HepG2 (cell line): ENCODE data around the gene CDC37L1. TPM values are rescaled to one million over a fixed set of nuclear protein-coding genes. Genes with fewer than 3 reads are reported as not detected.
A peak's percentile ranks its signal among the peaks of the same experiment; 100 is the strongest.

Source experiments
- EHMT2 ChIP-seq: fragments of 200-600 bp; sonication (generic); IDR thresholded peaks from 2 replicates; pipeline ENCODE4 v1.7.0; 2017; ENCODE audit warnings: antibody characterized with exemption, low read depth, low read length, borderline replicate concordance
- FOXJ3 ChIP-seq: sonication (generic); formaldehyde crosslinking; IDR thresholded peaks from 2 replicates; pipeline ENCODE4 v1.4.0; 2020; ENCODE audit warnings: missing genetic modification reagents, mild to moderate bottlenecking, borderline replicate concordance
- HMG20B ChIP-seq: conservative IDR thresholded peaks from 2 replicates; pipeline ENCODE4 v1.6.1; 2016; ENCODE audit warnings: missing genetic modification reagents, missing compliant biosample characterization
- RFX3 ChIP-seq: IDR thresholded peaks from 2 replicates; pipeline ENCODE4 v1.6.1; 2016; ENCODE audit warnings: missing biosample characterization, missing genetic modification reagents
- SNRNP70 ChIP-seq: fragments of 200-400 bp; formaldehyde crosslinking; IDR thresholded peaks from 2 replicates; pipeline ENCODE4 v1.6.1; 2017; ENCODE audit warnings: mild to moderate bottlenecking, low read depth, low read length, moderate library complexity
- SRF ChIP-seq: IDR thresholded peaks from 2 replicates; pipeline ENCODE4 v1.6.1; 2011; ENCODE audit warnings: mild to moderate bottlenecking, low read depth, low read length, moderate library complexity
- TOPORS ChIP-seq: sonication (generic); formaldehyde crosslinking; IDR thresholded peaks from 2 replicates; pipeline ENCODE4 v1.8.0; 2023; ENCODE audit warnings: mild to moderate bottlenecking, missing genetic modification reagents
- ZFX ChIP-seq: sonication (generic); formaldehyde crosslinking; IDR thresholded peaks from 2 replicates; pipeline ENCODE4 v1.4.0; 2020; ENCODE audit warnings: mild to moderate bottlenecking, low read depth, missing genetic modification reagents, moderate library complexity
- ZMYM2 ChIP-seq: sonication (generic); formaldehyde crosslinking; IDR thresholded peaks from 2 replicates; pipeline ENCODE4 v1.8.0; 2022; ENCODE audit warnings: mild to moderate bottlenecking, missing genetic modification reagents
- ZNF124 ChIP-seq: sonication (generic); formaldehyde crosslinking; IDR thresholded peaks from 2 replicates; pipeline ENCODE4 v1.4.0; 2020; ENCODE audit warnings: missing genetic modification reagents
- ZNF672 ChIP-seq: sonication (generic); formaldehyde crosslinking; IDR thresholded peaks from 2 replicates; pipeline ENCODE4 v1.8.1; 2022; ENCODE audit warnings: missing genetic modification reagents
- polyA plus RNA-seq, 8 experiments: library from polyadenylated mRNA; depleted of rRNA in 3 of 8; stranded (reverse) in 7 of 8; unstranded in 1 of 8; fragments of >200 nt; fragmentation: Illumina TruSeq in 4 of 8; extraction: Trizol in 4 of 8; gene quantifications; 2 replicates each; pipeline versions ENCODE4 v1.2.1 to v1.2.3, GENCODE V29; 2011 to 2016; ENCODE audit warnings: low read depth in 4 of 8, missing spikeins in 1 of 8, mixed read lengths in 1 of 8; ENCODE audit not compliant: insufficient read depth in 1 of 8
- total RNA-seq, 5 experiments: library from RNA; depleted of rRNA; stranded (reverse); fragments of >200 nt; fragmentation: Illumina TruSeq; extraction: Trizol; gene quantifications; 2 replicates each; pipeline ENCODE4 v1.2.3, GENCODE V29; 2016; ENCODE audit warnings: low read depth in 1 of 5
- TF ChIP-seq, protein P1 (sequence below): sonication (generic); formaldehyde crosslinking; IDR thresholded peaks from 2 replicates; pipeline ENCODE4 v1.4.0; 2020; ENCODE audit warnings: missing genetic modification reagents
- TF ChIP-seq, protein P2 (sequence below): sonication (generic); formaldehyde crosslinking; IDR thresholded peaks from 2 replicates; pipeline ENCODE4 v1.4.0; 2020; ENCODE audit warnings: missing genetic modification reagents
- TF ChIP-seq, protein P3 (sequence below): sonication (generic); formaldehyde crosslinking; IDR thresholded peaks from 2 replicates; pipeline ENCODE4 v1.4.0; 2020; ENCODE audit warnings: missing genetic modification reagents, borderline replicate concordance
- TF ChIP-seq, protein P4 (sequence below): sonication (generic); formaldehyde crosslinking; IDR thresholded peaks from 2 replicates; pipeline ENCODE4 v1.5.0; 2020; ENCODE audit warnings: mild to moderate bottlenecking, missing genetic modification reagents
- TF ChIP-seq, protein P5 (sequence below): sonication (generic); formaldehyde crosslinking; IDR thresholded peaks from 2 replicates; pipeline ENCODE4 v1.5.0; 2020; ENCODE audit warnings: mild to moderate bottlenecking, missing genetic modification reagents, borderline replicate concordance

The CDC37L1 gene
- total and polyA plus RNA-seq, 2 of the 13 experiments (the other 11 are each of a cell fraction or from before 2014, with no cell fraction given), result 5.5 to 17.0 TPM

DNA sequence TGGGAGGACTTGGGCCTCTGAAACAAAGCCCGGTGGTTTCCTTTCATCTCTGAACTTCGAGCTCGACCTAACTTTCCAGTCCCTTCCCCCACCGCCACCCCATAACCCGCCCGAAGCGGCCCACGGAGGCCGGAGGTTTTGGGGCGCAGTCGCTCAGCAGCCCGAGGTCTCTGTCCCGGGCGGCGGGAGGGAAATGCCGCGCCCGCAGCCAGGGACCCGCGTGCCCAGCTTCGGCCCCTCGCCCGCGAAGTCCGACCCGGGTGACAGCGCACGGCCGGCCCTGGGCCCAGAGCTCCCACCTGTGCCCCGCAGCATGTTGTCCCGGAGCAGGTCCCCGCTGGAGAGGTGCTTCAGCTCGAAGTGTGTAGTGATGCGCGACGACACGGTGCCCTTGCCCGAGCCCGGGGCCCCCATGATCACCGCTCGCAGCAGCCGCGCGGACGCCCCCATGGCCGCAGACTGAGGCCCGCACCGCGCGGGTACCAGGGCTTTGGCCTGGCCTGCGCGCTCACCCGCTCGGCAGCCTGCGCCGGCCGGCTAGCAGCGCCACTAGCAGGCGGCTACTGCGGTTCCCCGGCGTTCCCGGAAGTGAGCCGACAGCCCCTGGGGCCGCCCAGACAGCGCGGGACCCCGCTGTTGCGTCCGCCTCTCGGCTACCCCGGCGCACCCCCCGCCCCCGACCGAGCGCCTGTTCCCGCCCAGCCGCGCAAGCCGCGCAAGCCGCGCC lies 61.4 kb downstream of the CDC37L1 start, which contains the start of gene AK3 (continued):
- TF ChIP-seq, protein P1, sequence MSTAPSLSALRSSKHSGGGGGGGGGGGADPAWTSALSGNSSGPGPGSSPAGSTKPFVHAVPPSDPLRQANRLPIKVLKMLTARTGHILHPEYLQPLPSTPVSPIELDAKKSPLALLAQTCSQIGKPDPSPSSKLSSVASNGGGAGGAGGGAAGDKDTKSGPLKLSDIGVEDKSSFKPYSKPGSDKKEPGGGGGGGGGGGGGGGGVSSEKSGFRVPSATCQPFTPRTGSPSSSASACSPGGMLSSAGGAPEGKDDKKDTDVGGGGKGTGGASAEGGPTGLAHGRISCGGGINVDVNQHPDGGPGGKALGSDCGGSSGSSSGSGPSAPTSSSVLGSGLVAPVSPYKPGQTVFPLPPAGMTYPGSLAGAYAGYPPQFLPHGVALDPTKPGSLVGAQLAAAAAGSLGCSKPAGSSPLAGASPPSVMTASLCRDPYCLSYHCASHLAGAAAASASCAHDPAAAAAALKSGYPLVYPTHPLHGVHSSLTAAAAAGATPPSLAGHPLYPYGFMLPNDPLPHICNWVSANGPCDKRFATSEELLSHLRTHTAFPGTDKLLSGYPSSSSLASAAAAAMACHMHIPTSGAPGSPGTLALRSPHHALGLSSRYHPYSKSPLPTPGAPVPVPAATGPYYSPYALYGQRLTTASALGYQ (CRISPR knock-in tag), result peak; percentile 77
- TF ChIP-seq EHMT2, result no peak
- TF ChIP-seq SNRNP70, result no peak
- peak; percentile 37 for TF ChIP-seq ZNF124 (CRISPR knock-in tag)
- no peak for TF ChIP-seq ZMYM2
- TF ChIP-seq HMG20B (CRISPR knock-in tag), result 0 out of 2 replicates have a peak, but pooled peaks have one; percentile 41
- TF ChIP-seq, protein P2, sequence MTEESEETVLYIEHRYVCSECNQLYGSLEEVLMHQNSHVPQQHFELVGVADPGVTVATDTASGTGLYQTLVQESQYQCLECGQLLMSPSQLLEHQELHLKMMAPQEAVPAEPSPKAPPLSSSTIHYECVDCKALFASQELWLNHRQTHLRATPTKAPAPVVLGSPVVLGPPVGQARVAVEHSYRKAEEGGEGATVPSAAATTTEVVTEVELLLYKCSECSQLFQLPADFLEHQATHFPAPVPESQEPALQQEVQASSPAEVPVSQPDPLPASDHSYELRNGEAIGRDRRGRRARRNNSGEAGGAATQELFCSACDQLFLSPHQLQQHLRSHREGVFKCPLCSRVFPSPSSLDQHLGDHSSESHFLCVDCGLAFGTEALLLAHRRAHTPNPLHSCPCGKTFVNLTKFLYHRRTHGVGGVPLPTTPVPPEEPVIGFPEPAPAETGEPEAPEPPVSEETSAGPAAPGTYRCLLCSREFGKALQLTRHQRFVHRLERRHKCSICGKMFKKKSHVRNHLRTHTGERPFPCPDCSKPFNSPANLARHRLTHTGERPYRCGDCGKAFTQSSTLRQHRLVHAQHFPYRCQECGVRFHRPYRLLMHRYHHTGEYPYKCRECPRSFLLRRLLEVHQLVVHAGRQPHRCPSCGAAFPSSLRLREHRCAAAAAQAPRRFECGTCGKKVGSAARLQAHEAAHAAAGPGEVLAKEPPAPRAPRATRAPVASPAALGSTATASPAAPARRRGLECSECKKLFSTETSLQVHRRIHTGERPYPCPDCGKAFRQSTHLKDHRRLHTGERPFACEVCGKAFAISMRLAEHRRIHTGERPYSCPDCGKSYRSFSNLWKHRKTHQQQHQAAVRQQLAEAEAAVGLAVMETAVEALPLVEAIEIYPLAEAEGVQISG (CRISPR knock-in tag), result peak; percentile 83
- TF ChIP-seq ZFX (CRISPR knock-in tag), result peak; percentile 98
- TF ChIP-seq TOPORS (CRISPR knock-in tag), result no peak
- no peak for TF ChIP-seq FOXJ3 (CRISPR knock-in tag)
- TF ChIP-seq, protein P3, sequence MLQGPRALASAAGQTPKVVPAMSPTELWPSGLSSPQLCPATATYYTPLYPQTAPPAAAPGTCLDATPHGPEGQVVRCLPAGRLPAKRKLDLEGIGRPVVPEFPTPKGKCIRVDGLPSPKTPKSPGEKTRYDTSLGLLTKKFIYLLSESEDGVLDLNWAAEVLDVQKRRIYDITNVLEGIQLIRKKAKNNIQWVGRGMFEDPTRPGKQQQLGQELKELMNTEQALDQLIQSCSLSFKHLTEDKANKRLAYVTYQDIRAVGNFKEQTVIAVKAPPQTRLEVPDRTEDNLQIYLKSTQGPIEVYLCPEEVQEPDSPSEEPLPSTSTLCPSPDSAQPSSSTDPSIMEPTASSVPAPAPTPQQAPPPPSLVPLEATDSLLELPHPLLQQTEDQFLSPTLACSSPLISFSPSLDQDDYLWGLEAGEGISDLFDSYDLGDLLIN, result 0 out of 2 replicates have a peak, but pooled peaks have one; percentile 72
- TF ChIP-seq, protein P4, sequence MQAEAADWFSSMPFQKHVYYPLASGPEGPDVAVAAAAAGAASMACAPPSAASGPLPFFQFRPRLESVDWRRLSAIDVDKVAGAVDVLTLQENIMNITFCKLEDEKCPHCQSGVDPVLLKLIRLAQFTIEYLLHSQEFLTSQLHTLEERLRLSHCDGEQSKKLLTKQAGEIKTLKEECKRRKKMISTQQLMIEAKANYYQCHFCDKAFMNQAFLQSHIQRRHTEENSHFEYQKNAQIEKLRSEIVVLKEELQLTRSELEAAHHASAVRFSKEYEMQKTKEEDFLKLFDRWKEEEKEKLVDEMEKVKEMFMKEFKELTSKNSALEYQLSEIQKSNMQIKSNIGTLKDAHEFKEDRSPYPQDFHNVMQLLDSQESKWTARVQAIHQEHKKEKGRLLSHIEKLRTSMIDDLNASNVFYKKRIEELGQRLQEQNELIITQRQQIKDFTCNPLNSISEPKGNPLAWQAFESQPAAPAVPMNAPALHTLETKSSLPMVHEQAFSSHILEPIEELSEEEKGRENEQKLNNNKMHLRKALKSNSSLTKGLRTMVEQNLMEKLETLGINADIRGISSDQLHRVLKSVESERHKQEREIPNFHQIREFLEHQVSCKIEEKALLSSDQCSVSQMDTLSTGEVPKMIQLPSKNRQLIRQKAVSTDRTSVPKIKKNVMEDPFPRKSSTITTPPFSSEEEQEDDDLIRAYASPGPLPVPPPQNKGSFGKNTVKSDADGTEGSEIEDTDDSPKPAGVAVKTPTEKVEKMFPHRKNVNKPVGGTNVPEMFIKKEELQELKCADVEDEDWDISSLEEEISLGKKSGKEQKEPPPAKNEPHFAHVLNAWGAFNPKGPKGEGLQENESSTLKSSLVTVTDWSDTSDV, result no peak
- TF ChIP-seq, protein P5, sequence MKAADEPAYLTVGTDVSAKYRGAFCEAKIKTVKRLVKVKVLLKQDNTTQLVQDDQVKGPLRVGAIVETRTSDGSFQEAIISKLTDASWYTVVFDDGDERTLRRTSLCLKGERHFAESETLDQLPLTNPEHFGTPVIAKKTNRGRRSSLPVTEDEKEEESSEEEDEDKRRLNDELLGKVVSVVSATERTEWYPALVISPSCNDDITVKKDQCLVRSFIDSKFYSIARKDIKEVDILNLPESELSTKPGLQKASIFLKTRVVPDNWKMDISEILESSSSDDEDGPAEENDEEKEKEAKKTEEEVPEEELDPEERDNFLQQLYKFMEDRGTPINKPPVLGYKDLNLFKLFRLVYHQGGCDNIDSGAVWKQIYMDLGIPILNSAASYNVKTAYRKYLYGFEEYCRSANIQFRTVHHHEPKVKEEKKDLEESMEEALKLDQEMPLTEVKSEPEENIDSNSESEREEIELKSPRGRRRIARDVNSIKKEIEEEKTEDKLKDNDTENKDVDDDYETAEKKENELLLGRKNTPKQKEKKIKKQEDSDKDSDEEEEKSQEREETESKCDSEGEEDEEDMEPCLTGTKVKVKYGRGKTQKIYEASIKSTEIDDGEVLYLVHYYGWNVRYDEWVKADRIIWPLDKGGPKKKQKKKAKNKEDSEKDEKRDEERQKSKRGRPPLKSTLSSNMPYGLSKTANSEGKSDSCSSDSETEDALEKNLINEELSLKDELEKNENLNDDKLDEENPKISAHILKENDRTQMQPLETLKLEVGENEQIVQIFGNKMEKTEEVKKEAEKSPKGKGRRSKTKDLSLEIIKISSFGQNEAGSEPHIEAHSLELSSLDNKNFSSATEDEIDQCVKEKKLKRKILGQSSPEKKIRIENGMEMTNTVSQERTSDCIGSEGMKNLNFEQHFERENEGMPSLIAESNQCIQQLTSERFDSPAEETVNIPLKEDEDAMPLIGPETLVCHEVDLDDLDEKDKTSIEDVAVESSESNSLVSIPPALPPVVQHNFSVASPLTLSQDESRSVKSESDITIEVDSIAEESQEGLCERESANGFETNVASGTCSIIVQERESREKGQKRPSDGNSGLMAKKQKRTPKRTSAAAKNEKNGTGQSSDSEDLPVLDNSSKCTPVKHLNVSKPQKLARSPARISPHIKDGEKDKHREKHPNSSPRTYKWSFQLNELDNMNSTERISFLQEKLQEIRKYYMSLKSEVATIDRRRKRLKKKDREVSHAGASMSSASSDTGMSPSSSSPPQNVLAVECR (CRISPR knock-in tag), result peak; percentile 94
- no peak for TF ChIP-seq SRF
- no peak for TF ChIP-seq ZNF672 (CRISPR knock-in tag)
- no peak for TF ChIP-seq RFX3 (CRISPR knock-in tag)
